GM19099 (cell line): ENCODE results near the gene DNMT3B.

ENCODE experiments used
- POLR2A ChIP-seq: IDR thresholded peaks from 3 replicates; pipeline ENCODE4 v1.6.1; 2011; ENCODE audit warnings: low read depth; ENCODE audit not compliant: insufficient read length; ENCODE audit errors: extremely low read depth

The DNMT3B gene

GRCh38 chr20:32830437-32830836 lies 68.3 kb downstream of the DNMT3B start:
- TF ChIP-seq POLR2A: no peak

GRCh38 chr20:32831982-32832381 lies 69.8 kb downstream of the DNMT3B start:
- no peak for TF ChIP-seq POLR2A

- TF ChIP-seq POLR2A: no peak
Observed at GRCh38 chr20:32832664-32833063, 70.5 kb downstream of the DNMT3B start.

- no peak for TF ChIP-seq POLR2A
Observed at GRCh38 chr20:32834972-32835371, 72.8 kb downstream of the DNMT3B start.

GRCh38 chr20:32837157-32837556 lies 75.0 kb downstream of the DNMT3B start:
- no peak for TF ChIP-seq POLR2A

GRCh38 chr20:32839227-32839981 lies 77.2 kb downstream of the DNMT3B start:
- no peak for TF ChIP-seq POLR2A

- TF ChIP-seq POLR2A: no peak
Observed at GRCh38 chr20:32839982-32840285, 77.7 kb downstream of the DNMT3B start.

GRCh38 chr20:32841174-32841573 lies 79.0 kb downstream of the DNMT3B start:
- no peak for TF ChIP-seq POLR2A

- no peak for TF ChIP-seq POLR2A
Observed at GRCh38 chr20:32841632-32842031, 79.4 kb downstream of the DNMT3B start.

- no peak for TF ChIP-seq POLR2A
Observed at GRCh38 chr20:32842688-32843524, 80.7 kb downstream of the DNMT3B start.

GRCh38 chr20:32845786-32846185 lies 83.6 kb downstream of the DNMT3B start:
- TF ChIP-seq POLR2A: no peak

- no peak for TF ChIP-seq POLR2A
Observed at GRCh38 chr20:32846852-32847251, 84.7 kb downstream of the DNMT3B start.

GRCh38 chr20:32847964-32848363 lies 85.8 kb downstream of the DNMT3B start:
- TF ChIP-seq POLR2A: no peak

GRCh38 chr20:32848846-32849245 lies 86.7 kb downstream of the DNMT3B start:
- TF ChIP-seq POLR2A: no peak

GRCh38 chr20:32849577-32849976 lies 87.4 kb downstream of the DNMT3B start:
- no peak for TF ChIP-seq POLR2A

GRCh38 chr20:32855387-32855786 lies 93.2 kb downstream of the DNMT3B start:
- TF ChIP-seq POLR2A: no peak

- no peak for TF ChIP-seq POLR2A
Observed at GRCh38 chr20:32858189-32858588, 96.0 kb downstream of the DNMT3B start.
